Measurements from ENCODE around the gene GABRA5. TPM values are rescaled to one million over a fixed set of nuclear protein-coding genes. Genes with fewer than 3 reads are reported as not detected.

Gene GABRA5
- polyA plus RNA-seq, 3 donors = not detected

GRCh38 chr15:26968806-26969205 lies 101.9 kb downstream of the GABRA5 start:
- no peaks in the 10 kb centered on the region for H3K79me2 ChIP-seq (ENCODE audit: insufficient read depth, low read length)
- Mint-ChIP-seq H3K36me3 (no peaks in the 10 kb centered on the region), H3K27me3 (ENCODE audit: low read depth in 3 of 3) (peaks cover 30 to 43% (median 41%) of the 10 kb centered on the region in 3 donors), H3K9me3 (peaks cover 0 to 12% (median 2%) of the 10 kb centered on the region in 7 donors), H3K27ac (no peak overlapping the region), H3K4me3 (no peak overlapping the region), H3K4me1 (no peaks in the 10 kb centered on the region)
- no peak for TF ChIP-seq CTCF (IDR thresholded peaks at IDR 0.05)
- H4K20me1 ChIP-seq (ENCODE audit: insufficient read depth, low read length) = no peaks in the 10 kb centered on the region
- intact Hi-C loops (cut with micrococcal nuclease) = no loop called here
- no peak overlapping the region for H3K27ac ChIP-seq (ENCODE audit: low read depth in 1 of 2, low read length in 2 of 2)
- DNase-seq = no peak
- no peaks in the 10 kb centered on the region for H3K36me3 ChIP-seq (replicated peaks in 1 of 2; ENCODE audit: control insufficient read depth in 1 of 2, insufficient read depth in 2 of 2, low read length in 2 of 2)
- no peak overlapping the region for H3K9ac ChIP-seq (ENCODE audit: insufficient read depth, low read length, poor library complexity, severe bottlenecking)
- no peak overlapping the region for H2AFZ ChIP-seq (ENCODE audit: insufficient read depth, low read depth, low read length, poor library complexity, severe bottlenecking)
- H3K4me2 ChIP-seq (replicated peaks; ENCODE audit: extremely low read depth, low read length, poor library complexity, severe bottlenecking) = no peak overlapping the region
- WGBS (ENCODE audit: insufficient coverage) = no CpG with 5 or more reads among the region's 2 CpGs
- no peaks in the 10 kb centered on the region for H3K4me1 ChIP-seq (ENCODE audit: control insufficient read depth in 1 of 2, insufficient read depth in 2 of 2, low read length in 2 of 2)
- no peak overlapping the region for H3K4me3 ChIP-seq (replicated peaks in 1 of 3; ENCODE audit: low read depth in 2 of 3, low read length in 3 of 3)
- H3K9me3 ChIP-seq (replicated peaks in 1 of 2; ENCODE audit: control insufficient read depth in 1 of 2, insufficient read depth in 1 of 2, low read length in 2 of 2) = peaks cover 0 to 7% of the 10 kb centered on the region in 2 donors
- H3K27me3 ChIP-seq (ENCODE audit: control insufficient read depth in 2 of 2, insufficient read depth in 2 of 2, low read length in 2 of 2) = peaks cover 6 to 34% of the 10 kb centered on the region in 2 donors

- no peak within 1 kb of the TSS for H3K9ac ChIP-seq (ENCODE audit: insufficient read depth, low read length, poor library complexity, severe bottlenecking)
- Mint-ChIP-seq H3K4me3 (peak within 1 kb of the TSS in 1 of 2 donors; percentile 76), H3K36me3 (no peaks in the 10 kb centered on the region), H3K27ac (no peak within 1 kb of the TSS), H3K27me3 (ENCODE audit: low read depth in 3 of 3) (peaks cover 30 to 46% (median 41%) of the 10 kb centered on the region in 3 donors), H3K4me1 (no peaks in the 10 kb centered on the region), H3K9me3 (peaks cover 0 to 12% (median 2%) of the 10 kb centered on the region in 7 donors)
- no peak for DNase-seq
- WGBS (ENCODE audit: insufficient coverage) = 2% methylated on average over 29 of the region's 33 CpGs
- no peaks in the 10 kb centered on the region for H3K36me3 ChIP-seq (replicated peaks in 1 of 2; ENCODE audit: control insufficient read depth in 1 of 2, insufficient read depth in 2 of 2, low read length in 2 of 2)
- peaks cover 6 to 34% of the 10 kb centered on the region in 2 donors for H3K27me3 ChIP-seq (ENCODE audit: control insufficient read depth in 2 of 2, insufficient read depth in 2 of 2, low read length in 2 of 2)
- H3K9me3 ChIP-seq (replicated peaks in 1 of 2; ENCODE audit: control insufficient read depth in 1 of 2, insufficient read depth in 1 of 2, low read length in 2 of 2) = peaks cover 0 to 7% of the 10 kb centered on the region in 2 donors
- H2AFZ ChIP-seq (ENCODE audit: insufficient read depth, low read depth, low read length, poor library complexity, severe bottlenecking) = no peak within 1 kb of the TSS
- no peaks in the 10 kb centered on the region for H3K79me2 ChIP-seq (ENCODE audit: insufficient read depth, low read length)
- intact Hi-C loops (cut with micrococcal nuclease) = no loop called here
- no peaks in the 10 kb centered on the region for H4K20me1 ChIP-seq (ENCODE audit: insufficient read depth, low read length)
- no peaks in the 10 kb centered on the region for H3K4me1 ChIP-seq (ENCODE audit: control insufficient read depth in 1 of 2, insufficient read depth in 2 of 2, low read length in 2 of 2)
- no peak within 1 kb of the TSS for H3K27ac ChIP-seq (ENCODE audit: low read depth in 1 of 2, low read length in 2 of 2)
- no peak within 1 kb of the TSS for H3K4me2 ChIP-seq (replicated peaks; ENCODE audit: extremely low read depth, low read length, poor library complexity, severe bottlenecking)
- no peak for TF ChIP-seq CTCF (IDR thresholded peaks at IDR 0.05)
- no peak within 1 kb of the TSS for H3K4me3 ChIP-seq (replicated peaks in 1 of 3; ENCODE audit: low read depth in 2 of 3, low read length in 3 of 3)
These were observed 103.9 kb downstream of the GABRA5 start, which contains the start of gene GABRG3 for GRCh38 chr15:26970712-26971210. TSS of gene GABRG3 (plus strand) at chr15:26971181.
